Breast epithelium (tissue), 3 donors: ENCODE data around the gene ABLIM2.

Source experiments
- POLR2A ChIP-seq: fragments of 450-650 bp; IDR thresholded peaks from one replicate; pipeline ENCODE4 v1.6.1; 2016; ENCODE audit warnings: antibody characterized with exemption, mild to moderate bottlenecking, moderate library complexity
- POLR2AphosphoS5 ChIP-seq, 3 donors: sonication (generic); formaldehyde crosslinking; IDR thresholded peaks; one replicate each; pipeline ENCODE4 v1.6.1; 2017; ENCODE audit warnings: antibody characterized with exemption in 3 of 3
- TF ChIP-seq, protein P1 (sequence below), 3 donors: fragments of 450-650 bp; IDR thresholded peaks; one replicate each; pipeline ENCODE4 v1.5.1; 2016 to 2017; ENCODE audit warnings: antibody characterized with exemption in 3 of 3, mild to moderate bottlenecking in 3 of 3, moderate library complexity in 3 of 3

DNA sequence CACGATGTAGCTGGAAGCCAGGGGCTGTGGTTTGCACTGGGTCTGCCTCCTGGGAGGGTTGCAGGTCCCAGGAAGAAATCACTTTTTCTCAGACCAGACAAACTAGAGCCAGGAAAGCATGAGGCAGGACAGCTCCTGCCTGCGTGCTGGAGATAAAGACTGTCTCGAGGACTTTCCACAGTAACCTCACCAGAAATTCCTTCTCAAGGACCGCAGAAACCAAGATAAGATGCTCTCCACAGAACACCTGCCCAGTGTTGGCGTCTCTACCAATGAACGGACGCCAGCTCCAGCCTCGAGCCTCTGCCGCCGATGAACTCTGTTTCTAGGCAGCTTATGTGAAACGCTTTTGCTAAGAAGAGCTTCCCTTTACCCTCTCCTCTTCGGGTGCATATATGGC, 142.1 kb downstream of the ABLIM2 start:
- TF ChIP-seq, protein P1, sequence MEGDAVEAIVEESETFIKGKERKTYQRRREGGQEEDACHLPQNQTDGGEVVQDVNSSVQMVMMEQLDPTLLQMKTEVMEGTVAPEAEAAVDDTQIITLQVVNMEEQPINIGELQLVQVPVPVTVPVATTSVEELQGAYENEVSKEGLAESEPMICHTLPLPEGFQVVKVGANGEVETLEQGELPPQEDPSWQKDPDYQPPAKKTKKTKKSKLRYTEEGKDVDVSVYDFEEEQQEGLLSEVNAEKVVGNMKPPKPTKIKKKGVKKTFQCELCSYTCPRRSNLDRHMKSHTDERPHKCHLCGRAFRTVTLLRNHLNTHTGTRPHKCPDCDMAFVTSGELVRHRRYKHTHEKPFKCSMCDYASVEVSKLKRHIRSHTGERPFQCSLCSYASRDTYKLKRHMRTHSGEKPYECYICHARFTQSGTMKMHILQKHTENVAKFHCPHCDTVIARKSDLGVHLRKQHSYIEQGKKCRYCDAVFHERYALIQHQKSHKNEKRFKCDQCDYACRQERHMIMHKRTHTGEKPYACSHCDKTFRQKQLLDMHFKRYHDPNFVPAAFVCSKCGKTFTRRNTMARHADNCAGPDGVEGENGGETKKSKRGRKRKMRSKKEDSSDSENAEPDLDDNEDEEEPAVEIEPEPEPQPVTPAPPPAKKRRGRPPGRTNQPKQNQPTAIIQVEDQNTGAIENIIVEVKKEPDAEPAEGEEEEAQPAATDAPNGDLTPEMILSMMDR (IDR thresholded peaks at IDR 0.05): no peak
- TF ChIP-seq POLR2A: no peak
- no peak for TF ChIP-seq POLR2AphosphoS5 (IDR thresholded peaks at IDR 0.05)
